GM18867 (cell line): ENCODE data around the gene VSTM5.

Source experiments
- ATAC-seq: cut with Tn5 transposase; IDR thresholded peaks from one replicate; pipeline ENCODE4 v1.9.1; 2021; ENCODE audit warnings: mild to moderate bottlenecking, moderate library complexity; ENCODE audit not compliant: unreplicated experiment

VSTM5 gene

DNA sequence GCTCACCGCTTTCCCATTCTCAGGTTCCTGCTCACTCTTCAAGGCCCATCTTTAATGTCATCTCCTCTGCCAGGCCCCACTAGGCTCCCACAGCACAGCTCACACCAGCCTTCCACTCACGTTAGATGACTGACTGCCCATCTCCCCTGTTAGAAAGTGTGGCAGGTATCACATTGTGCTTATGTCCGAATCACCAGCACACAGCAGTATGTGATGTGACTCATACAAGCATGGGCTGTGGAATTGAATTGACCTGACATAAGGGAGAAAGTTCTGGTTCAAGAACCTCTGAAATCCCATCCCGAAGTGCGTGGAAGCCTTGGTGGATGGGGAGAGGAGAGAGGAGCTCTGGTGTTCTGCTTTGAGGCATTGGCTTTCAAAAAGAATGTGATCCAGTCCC is 6.5 kb downstream of the VSTM5 start:
- no peak for ATAC-seq

- ATAC-seq = no peak
Measured at GRCh38 chr11:93842461-93842860, 8.0 kb downstream of the VSTM5 start.

DNA sequence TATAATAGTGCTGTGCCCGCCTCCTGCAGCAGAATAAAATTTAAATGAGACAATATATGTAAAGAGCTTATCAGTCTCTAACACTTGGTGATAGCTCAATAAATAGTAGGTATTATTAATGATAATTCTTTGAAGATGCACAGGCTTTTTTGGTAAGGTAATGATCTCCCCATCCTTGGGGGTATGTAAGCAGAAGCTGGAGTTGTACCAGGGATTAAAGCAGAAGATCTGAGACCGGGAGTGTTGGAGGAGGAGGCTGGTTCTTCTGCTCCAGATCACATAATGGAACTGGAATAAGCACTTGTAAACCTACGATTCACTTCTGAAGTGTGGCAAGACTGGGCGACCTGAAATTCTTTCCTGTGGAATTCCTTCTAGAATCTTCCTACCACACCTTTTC is 8.4 kb downstream of the VSTM5 start:
- no peak for ATAC-seq

DNA sequence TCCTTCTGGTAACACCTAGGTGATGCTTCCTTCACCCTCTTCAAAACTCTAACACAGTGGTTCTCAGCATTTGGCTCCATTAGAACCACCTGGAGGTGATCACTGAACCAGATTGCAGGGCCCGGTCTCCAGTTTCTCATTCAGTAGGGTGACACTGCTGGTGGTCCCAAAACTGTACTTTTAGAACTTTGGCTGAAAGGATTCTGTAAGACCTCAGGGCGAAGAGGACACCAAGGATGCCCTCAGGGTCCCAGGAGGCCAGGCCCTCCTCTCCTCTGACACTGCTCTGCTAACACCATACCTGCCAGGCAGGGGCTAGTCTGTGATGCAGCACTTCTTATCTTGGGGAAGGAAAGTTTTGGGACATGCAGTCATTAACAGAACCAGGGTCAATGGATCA is 9.0 kb downstream of the VSTM5 start:
- ATAC-seq = no peak

- ATAC-seq = no peak
Measured at GRCh38 chr11:93840981-93841380, 9.4 kb downstream of the VSTM5 start.

DNA sequence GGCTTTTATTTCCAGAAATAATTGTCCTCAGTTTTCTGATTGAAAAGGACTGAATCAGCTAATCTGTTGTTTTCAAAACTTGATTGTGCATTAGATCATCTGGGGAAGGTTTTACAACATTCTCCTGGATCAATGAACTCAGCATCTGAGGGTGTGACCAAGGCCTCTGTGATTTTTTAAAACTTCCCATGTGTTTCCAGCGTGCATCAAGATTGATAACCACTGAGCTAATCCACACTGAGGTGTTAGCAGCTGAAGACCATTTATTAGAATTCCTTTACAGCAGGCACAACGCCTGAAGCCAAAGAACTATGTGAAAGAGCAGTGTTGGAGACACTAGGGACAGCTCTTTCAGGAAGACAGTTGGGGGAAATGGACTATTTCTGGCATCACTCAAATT is 10.2 kb downstream of the VSTM5 start:
- no peak for ATAC-seq

DNA sequence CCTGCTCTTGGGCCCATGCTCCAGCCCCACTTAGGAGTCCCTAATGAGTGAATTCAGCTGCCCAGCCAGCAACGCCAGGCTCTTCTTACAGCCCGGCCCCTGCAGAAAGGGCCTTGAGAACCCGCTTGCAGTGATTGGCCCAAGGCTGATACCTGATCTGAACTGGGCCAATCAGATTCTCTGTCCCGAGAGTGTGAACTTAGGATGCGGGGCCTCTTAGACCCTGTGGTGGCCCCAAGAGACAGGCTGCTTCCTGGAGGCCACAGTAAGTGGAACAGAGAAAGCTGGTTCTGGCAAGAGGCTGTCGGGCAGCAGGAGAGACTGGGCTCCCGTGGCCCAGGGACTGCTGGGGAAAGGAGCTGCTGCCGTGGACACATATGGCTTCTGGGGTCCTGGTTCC is 11.5 kb downstream of the VSTM5 start:
- no peak for ATAC-seq

DNA sequence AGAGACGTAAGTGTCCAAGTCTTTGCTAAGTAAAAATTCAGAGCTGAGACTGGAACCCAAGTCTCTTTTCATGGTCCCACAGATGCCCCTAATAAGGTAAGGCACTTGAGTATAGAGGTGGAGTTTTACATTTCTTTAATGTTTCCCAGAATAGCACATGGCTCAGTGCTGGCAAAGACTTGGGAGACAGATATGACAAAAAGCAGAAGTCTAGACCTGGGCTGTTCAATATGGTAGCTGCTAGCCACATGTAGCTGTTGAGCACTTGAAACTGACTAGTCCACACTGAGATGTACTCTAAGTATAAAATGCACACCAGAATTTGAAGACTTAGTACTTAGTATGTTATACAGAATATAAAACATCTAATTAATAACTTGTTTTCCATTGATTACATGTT is 17.6 kb downstream of the VSTM5 start:
- no peak for ATAC-seq

GRCh38 chr11:93831343-93832127 is 18.9 kb downstream of the VSTM5 start:
- ATAC-seq = no peak

DNA sequence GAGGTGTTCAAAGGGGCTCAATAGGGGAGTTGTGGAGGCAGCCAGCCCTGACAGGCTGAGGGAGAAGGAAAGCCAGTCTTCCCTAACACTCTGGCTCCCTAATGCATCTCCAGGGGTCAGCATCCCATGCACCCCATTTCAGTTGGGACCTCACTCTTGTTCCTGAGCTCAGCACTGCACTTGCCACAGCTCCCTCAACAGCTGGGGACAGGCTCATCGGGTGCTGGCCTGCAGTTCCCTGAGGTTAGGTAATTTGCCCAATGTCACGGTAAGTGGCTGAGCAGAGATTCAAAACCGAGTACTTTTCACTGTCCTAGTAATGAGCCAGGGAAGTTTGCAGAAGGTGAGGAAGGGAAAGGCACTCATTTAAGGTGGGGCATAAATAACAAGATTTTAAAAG is 20.8 kb downstream of the VSTM5 start:
- no peak for ATAC-seq

GRCh38 chr11:93827363-93827762 is 23.1 kb downstream of the VSTM5 start:
- ATAC-seq = no peak

DNA sequence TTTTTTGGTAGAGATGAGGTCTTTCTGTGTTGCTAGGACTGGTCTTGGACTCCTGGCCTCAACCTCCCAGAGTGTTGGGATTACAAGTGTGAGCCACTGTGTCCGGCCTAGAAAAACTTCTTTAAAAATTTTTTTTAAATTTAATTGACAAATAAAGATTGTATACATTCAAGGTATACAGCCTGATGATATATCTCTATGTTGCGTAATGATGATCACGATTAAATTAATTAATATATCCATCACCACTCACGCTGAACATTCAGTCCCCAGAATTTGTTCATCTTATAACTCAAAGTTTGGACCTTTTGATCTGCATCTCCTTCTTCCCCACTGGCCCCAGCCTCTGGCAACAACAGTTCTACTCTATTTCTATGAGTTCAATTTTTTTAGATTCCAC is 27.2 kb downstream of the VSTM5 start:
- ATAC-seq = no peak

DNA sequence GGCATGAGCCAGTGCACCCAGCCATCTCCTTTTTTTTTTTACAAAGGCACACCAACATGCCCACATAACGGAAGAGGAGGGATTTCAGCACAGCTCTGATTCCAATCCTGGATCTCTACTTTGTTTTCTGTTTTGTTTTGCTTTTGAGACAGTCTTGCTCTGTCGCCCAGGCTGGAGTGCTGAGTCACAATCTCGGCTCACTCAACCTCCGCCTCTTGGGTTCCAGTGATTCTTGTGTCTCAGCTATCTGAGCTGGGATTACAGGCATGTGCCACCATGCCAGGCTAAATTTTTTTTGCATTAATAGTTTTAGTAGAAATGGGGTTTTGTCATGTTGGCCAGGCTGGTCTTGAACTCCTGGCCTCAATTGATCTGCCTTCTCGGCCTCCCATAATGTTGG is 28.1 kb downstream of the VSTM5 start:
- ATAC-seq = no peak

GRCh38 chr11:93821617-93822016 is 28.8 kb downstream of the VSTM5 start:
- ATAC-seq = no peak

DNA sequence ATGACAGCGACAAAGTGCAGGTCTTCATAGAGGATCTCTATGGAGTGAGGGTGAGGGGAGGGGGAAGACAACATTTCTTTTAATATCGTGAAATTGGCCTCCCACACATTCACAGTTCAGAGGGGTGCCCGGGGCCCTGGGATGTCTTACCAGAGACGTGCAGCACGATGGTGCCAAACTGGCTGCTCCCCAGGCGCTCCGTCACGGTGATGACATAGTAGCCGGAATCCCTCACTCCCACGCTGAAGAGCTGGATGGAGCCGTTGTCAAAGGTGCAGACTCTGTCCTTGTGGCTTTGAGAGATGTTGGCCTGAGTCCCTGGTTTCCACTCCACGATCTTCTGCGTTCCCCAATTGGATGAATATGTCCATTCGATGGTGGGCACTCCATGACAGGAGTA is 29.6 kb downstream of the VSTM5 start:
- ATAC-seq = no peak

GRCh38 chr11:93819966-93820695 is 30.3 kb downstream of the VSTM5 start:
- no peak for ATAC-seq

DNA sequence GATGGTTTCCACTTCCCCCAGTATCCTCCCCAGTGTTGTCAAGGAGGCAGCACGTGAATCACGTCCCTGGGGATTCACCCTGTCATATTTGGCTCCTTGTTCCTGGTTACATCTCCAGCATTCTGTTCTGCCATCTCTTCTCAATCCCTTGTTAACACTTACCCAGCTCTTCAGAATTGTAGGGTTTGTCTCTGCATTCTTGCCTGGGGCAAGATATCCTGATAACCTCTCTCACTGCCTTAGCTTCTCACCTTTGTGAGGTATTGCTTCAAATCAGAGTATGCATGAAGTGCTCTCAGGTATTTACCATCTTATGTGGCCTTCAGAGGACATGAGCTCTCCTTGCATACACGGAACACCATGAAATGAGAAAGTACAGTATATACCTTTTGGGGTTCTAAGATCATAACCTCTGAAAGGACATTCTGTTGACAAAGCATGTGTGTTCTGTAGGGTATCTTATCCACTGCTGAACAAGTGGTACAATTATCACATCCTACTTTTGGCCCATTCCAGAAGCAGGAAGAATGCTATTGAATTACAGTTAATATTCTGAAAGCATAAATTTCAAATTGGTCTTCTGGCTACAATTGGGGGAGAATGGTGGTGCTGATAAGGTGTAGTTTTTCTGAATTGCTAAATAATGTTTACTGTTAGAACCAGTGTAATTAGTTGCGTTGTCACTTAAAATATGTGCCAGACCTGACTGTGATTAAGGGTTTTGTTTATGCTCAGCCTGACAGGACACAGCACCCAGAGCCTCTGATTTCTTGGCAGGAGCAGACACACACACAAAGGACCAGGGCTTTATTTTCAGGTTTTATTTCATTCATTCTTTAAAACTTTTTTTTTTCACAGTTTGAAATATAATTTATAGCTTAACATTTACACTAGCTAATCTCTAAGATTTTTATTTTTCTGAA is 32.7 kb downstream of the VSTM5 start:
- no peak for ATAC-seq

DNA sequence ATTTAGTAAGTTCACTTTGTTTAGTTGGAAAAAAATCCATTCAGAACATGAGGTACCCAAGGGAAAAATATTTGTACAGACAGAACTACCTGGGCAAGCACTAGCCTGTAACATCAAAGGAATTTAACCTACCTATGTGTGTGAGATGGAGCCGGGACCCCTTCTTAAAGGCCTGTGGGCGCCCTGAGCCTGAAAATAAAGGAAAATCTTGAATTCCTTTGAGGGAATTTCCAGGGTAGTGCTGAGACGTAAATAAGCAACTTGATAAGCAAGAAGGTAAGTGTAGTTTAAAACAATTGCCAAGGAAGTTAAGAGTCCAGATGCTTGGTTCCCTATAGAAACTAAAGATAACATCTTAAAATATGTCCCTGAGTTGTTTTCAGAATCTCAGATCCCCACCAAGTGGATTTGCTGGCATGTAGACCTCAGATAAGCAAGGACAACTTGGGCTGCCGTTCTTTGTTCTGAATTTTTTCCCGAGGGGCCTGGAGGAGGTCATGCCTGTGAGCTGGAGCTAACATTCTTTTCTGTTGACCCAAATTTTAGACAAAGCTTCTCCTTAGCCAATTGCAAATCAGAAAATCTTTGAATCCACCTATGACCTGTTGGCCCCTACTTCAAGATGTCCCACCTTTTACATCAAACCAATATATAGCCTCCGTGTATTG is 35.3 kb downstream of the VSTM5 start:
- ATAC-seq = no peak

DNA sequence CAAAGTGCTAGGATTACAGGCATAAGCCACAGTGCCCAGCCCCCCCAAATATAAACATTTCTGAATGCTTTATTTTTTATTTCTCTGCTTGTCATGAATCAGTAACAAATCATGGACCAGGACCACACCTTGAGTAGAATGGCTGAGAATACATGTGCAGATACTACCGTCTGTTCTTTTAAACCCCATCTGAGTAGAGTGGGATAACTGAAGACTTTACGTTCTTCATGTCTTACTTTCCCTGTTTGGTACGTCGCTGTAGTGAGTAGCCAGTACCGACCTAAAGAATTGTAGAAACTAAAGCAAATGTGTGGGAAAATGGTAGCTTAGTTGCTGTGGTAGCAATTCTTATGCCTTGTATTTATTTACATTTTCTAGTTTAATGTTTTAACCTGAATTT is 36.4 kb downstream of the VSTM5 start:
- no peak for ATAC-seq

- no peak for ATAC-seq
Measured at GRCh38 chr11:93807980-93808379, 42.4 kb downstream of the VSTM5 start.

GRCh38 chr11:93804879-93805278 is 45.5 kb downstream of the VSTM5 start:
- no peak for ATAC-seq
